HuH-7.5 (cell line): ENCODE results near the gene TNNI2.

ENCODE experiments used
- DNase-seq: peaks from one replicate; pipeline ENCODE4 v3.0.0; 2011; ENCODE audit warnings: low spot score

The TNNI2 gene

DNA sequence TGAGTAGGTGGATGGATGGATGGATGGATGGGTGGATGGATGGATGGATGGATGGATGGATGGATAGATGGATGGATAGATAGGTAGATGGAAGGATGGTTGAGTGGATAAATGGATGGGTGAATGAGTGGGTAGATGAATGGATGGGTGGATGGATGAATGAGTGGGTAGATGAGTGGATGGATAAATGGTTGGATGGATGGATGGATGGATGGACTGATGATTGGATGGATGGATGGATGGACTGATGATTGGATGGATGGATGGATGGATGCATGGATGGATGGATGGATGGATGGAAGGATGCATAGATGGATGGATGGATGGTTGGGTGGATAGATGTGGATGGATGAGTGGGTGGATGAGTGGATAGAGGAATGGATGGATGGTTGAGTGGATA is 17.2 kb upstream of the TNNI2 start:
- no peak for DNase-seq

DNA sequence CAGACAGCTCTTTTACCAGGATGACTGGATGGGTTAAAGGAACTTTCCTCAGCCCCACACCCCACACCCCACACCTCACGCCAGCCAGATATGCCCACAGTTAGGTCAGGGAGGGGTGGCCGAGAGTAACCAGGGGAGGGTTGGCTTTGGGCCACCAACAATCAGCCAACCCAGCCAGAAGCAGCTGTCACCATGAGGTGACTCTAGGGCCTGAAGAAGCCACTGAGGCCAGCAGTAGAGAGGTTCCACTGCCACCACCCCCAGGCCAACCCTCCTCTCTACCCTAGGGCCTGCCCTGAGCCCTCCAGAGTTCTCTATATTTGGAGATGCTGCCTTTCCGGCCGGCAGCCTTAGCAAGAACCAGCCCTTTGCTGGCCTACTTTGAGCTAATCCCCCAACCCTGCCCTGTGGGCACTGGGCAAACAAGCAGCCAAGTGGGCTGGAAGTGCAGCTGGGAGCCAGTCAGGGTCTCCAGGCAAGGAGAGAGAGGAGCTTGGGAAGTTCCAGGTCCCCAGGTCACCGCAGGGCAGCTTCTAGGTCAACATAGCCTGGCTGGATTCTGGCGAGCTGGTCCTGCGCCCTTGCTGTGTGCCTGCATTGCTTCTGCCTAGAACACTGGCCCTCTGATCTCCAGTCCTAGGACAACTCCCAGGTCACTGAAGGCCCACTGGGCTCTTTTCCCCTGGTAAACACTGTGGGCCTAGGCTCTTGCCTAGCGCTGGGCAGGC is 16.0 kb upstream of the TNNI2 start:
- DNase-seq, result no peak

DNA sequence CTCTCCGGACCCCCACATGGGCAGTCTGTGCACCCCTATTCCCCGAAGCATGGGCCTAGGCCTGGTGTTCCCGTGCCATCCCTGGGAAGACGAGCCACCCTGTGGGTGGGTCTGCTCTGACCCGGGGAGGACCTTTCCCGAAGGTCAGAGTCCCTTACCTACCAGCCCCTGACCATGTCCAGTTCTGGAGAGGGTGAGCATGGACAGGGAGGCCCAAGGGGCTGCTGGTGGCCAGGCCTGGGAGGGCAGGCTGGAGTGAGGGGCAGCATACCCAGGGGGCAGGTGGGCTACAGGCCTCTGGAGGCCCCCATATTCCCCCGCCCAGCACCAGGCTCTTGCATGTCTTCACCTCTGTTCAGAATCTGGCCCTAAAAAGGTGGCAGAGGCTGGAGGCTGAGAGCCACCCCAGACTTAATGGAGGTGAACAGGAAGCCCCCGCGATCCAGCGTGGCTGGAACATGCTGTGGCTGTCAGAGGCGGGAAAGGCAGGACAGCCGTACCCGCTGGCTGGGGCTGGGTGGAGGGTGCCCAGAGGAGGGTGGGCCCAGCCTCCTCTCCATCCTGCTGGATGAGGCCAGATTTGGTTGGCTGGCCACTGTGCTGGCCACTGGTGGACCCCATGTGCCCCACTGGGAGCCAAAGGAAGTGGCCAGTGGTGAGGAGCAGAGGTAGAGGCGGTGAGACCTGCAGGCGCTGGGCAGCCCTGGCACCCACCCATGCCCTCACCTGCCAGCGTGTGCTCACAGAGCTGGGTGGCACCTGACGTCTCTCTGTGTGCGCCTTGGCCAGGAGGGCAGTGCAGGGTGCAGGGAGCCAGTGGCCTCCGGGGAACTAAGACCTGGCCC is 15.2 kb upstream of the TNNI2 start:
- no peak for DNase-seq

DNA sequence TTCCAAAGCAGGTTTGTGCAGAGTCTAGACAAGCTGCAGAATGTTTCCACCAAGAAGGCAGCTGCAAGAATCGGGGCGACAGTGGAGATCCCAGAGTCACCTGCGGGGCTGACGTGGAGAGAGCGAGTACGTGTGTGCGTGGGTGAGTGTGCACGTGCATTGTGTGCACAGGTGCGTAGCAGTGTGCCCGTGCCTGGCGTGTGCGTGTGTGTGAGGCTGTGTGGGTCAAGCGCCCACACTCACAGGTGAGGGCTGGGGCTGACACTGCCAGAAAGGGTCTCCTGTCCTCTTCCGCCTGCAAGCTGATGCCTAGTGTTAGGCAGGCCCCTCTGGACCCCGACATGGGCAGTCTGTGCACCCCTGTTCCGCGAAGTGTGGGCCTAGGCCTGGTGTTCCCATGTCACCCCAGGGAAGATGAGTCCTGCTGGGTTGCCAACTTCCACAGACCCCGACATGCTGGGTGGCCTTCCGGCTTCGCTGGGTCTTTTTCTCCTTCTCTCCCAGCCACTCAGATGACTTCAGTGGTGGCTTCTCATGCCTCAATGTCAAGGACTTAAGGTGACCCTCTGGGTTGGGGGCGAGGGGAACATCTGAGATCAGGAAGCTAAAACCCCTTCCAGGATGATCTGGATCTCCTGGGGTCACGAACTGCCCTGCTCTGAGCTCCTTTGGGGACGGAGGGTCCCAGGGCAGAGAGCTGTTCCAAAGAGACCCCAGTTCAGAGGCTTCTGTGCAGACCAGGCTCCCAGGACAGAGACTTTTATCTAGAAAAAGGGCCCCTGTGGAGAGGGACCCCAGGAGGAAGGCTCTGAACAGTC is 14.4 kb upstream of the TNNI2 start:
- no peak for DNase-seq

DNA sequence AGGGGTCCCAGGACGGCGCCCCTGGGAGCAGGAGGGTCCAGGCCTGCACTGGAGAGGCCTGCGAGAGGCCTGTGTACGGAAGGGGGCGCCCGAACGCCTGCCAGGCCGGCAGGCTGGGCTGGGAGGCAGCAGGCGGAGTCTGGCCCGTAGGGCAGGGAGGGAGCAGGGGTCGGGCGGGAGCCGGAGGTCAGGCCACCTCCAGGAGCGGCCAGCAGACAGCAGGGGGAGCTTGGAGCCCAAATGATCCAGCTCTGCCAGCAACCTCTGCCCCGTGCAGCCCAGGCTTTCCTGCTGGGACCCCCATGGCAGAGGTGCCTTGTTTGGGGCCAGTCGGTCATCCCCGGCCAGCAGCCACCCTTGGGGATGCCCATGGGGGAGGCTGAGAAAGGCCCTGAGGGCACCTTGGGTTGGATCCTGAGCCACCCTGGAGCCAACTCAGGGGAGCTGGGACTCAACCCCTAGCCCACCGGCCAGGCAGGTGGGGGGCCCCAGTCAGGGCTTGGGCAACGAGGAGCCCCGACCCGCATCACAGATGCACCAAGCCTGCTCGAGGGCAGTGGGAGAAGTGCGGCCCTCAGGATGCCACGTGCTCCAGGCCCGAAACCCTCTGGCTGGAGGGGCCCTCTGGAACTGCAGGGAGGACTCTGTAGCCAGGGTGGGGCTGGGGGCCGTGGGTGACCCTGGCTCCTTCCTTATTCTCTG is 13.6 kb upstream of the TNNI2 start:
- peak; percentile 95 for DNase-seq

DNA sequence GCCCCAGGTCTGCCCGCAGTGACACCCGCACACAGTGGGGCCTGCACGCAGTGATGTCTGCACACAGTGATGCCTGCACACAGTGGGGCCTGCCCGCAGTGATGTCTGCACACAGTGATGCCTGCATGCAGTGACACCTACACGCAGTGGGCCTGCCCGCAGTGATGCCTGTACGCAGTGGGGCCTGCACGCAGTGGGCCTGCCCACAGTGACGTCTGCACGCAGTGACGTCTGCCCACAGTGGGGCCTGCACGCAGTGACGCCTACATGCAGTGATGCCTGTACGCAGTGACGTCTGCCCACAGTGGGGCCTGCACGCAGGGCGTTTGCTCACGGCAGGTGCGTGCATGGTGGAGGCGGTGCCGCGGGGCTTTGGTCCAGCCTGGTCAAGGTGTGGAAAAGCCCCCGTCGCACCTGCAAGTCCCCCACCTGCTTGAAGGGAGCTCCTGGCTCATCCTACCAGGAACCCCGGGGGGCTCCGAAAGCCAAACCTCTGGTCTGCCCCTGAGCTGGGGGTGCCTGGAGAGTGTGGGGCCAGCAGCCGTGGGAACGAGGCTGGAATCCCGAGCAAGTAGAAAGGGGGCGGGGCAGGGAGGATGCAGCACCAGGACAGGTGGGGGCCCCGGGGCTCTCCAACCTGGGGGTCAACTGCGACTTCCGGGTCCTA is 12.9 kb upstream of the TNNI2 start:
- DNase-seq, result no peak

DNA sequence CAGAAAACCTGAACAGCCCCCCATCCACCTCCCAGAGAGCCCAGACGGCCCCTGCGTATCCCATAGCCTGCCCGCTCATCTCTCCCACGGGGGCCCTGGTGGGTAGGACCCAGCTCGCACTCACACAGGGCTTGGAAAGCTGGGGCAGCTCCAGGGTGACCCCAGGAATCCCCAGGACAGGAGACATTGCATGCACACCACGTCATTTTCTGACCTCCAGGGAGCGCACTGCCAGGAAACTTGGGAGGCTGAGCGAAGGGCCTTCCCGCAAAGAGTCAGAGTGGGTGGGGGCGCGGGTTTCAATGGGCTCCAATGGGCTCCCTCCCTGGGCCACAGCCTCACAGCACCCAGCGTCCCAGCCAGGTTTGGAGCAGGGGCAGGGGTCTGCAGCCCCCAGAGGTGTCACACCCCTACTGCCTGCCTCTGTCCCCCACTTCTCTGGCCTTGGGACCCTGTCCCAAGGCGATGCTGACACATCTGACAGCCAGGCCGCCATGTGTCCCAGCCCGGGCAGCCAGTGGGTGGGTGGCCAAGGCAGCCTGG is 12.2 kb upstream of the TNNI2 start:
- no peak for DNase-seq

DNA sequence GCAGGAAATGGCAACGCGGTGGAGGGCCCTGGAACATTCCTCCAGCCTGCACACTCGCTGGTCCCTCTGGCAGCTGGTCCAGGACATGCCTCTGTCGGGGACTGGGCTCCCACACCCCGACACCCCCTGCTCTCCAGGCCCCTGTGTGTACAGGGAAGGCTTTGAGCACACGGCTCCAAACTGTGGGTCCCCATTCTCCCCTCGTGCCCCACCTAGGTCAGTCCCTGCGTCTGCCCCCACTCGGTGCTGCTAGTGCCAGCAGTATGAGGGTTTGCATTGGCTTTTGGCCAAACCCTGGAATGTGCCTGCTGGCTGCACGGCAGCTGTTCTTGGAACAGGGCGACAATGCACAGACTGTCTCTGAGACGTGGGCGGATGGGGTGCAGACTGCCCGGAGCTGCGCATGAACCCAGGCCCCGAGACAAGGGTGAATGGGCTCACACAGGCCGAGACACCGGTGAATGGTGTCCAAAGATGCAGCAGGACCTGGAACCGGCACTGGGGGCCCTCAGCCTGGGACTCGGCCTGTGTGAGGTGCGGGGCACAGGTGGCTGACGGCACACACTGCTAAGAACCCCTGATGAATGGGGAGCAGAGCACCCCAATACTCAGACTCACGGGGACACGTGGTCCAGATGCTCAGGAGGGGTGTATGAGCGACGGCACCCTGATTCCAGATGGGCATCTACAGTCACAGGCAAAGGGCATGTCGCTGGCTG is 11.5 kb upstream of the TNNI2 start:
- DNase-seq, result no peak

DNA sequence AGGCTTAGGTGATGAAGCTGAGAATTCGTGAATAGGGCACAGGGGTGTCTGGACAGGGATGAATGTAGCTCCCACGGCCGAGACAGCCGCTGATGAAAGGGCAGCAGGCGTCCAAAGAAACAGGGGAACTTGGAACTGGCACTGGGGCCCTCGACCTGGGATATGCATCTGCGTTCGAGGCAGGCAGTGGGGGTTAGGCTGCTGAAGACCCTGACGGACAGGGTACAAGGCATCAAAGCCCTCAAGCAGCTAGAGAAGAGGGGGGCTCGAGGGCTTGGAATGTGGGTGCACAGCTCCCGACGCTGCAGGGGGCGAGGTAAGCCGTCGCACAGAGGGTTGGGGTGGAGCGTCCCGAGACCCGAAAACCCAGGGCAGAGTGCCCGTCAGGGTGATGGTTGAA is 10.8 kb upstream of the TNNI2 start:
- no peak for DNase-seq

DNA sequence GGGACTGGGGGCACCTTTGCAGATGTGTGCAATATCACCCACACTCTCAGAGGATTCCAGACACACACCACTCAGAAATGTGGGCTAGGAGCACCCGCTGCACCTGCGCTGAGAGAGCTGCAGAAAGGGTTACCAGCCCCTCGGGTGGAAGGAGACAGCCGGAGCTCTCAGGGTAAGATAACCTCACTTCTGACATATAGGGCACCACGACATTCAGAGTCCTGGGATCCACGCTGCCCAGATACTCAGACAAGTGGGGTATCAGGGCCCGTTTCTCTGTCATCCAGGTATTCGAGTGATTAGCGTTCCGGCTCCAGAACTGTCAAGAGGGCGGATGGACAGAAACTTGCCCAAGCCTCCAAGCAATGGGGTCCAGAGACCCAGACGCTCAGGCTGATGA is 10.2 kb upstream of the TNNI2 start:
- no peak for DNase-seq

DNA sequence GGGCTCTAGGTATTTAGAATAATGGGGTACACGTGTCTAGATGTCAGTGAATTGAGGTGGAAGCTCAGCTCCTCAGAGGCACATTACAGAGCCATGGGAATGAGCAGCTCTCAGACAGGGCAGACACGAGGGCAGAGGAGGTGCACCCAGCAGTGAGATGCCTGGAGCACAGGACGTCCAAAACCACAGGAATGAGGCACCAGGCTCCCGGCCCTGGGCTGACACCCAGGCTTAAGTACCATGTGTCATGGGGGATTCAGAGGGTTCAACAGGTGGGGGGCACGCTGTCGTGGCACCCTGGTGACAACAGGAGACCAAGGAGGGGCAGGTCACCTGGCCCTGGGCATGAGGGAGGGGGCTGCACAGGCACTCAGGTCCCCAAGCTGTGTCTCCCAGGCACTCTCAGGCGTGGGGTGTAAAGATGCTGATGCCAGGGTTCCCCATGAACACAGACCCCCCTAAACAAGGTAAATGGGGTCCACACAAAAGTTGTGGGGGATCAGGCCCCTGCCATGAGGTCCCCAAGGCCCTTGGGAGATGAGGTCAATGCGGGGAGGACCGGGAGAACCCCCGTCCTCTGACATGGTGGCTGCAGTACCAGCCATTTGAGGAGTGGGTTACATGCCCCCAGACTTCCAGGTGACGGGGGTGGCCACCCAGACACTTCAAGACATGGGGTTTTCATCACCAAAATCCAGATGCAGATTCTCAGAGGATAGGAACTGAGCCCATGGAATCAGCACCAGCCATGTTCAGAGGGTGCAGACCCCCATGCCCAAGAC is 9.6 kb upstream of the TNNI2 start:
- no peak for DNase-seq

DNA sequence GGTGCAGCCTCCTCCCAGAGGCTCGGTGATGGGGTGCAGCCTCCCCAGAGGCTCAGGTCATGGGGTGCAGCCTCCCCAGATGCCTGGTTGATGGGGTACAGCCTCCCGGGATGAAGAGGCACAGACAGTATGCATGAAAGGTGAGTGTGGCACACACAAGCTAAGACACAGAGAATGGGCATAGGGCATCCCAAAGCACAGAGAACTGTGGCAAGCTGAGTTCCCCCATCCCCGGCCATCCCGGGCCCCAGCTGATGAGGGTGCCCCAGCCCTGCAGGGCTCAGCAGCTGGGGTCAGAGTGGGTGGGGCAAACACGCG is 8.8 kb upstream of the TNNI2 start:
- no peak for DNase-seq

DNA sequence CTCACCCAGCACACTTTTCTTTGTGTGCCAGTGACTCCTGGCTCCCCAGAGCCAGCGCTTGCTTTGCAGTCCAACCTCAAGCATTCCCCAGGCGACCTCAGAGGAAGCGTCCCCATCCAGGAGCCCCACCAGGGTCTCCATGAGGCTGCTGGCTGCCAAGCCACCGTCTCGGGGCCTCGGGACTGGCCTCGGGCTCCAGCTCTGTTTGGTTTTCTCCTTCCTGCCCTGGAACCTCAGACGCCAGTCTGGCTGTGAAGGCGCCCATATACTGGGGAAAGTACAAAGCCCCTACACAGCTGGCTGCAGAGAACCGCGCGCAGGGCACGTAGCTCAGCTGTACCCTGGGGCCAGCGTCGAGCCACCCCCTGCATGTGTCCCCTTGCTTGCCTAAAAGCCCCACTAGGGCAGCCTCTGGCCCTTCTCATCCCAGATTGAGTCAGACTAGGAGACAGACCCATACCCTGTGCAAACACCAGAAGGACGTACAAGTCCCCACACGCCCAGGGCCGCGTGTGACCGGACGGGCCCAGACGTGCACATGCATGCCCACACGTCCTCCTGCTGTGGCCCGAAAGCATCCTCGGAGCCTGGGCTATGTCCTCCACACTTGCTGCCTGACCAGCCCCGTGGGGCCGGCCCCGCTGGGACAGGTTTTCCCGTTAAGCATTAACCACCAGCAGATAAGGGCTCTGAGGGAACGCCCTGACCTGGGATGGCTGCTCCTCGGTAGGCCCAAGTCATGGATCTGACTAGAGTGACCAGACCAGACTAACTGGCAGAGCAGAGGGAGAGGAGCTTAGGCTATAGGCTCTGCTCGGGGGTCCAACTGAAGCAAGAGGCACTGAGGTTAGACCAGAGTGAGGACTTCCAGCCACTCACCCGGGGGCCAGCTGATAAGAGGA is 8.2 kb upstream of the TNNI2 start:
- DNase-seq, result peak; percentile 96

DNA sequence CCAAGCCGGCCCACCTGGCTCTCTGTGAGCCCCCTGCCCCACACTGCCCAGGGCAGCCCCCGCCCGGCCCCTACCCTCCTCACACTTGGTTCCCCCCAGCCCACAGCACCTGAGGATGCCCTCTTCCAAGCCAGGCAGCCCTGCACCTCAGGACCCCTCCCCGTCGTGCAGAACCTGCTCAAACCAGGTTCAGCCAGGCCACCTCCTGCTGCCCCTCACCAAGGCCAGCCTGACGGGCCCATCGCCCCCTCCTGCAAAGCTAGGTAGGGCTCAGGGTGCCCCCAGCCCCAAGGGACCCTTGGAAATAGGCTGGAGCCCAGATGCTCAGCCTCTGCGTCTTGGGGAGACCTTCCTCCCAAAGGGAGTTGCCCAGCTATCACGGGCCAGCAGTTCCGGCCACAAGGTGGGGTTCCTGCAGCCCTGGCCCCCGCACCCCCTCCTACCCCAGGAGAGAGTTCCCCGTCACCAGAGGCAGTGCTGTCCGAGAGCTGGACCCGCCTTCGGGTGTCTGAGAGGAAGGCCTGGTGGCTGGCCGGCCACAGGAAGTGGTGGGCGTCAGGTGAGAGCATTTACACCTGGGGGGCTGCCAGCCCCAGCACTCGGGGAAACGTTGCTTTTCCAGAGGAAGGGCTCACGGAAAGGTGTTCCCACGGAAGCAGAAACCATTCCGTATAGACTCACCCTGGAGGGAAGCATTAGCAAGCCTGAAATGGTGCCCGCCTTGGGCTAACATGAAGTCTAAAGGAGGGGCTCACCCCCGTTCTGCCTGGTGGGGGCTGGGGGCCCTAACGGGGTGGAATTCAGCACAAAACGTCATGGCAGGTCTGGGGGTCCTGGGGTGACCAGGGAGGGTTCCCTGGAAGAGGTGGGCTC is 7.2 kb upstream of the TNNI2 start:
- no peak for DNase-seq

DNA sequence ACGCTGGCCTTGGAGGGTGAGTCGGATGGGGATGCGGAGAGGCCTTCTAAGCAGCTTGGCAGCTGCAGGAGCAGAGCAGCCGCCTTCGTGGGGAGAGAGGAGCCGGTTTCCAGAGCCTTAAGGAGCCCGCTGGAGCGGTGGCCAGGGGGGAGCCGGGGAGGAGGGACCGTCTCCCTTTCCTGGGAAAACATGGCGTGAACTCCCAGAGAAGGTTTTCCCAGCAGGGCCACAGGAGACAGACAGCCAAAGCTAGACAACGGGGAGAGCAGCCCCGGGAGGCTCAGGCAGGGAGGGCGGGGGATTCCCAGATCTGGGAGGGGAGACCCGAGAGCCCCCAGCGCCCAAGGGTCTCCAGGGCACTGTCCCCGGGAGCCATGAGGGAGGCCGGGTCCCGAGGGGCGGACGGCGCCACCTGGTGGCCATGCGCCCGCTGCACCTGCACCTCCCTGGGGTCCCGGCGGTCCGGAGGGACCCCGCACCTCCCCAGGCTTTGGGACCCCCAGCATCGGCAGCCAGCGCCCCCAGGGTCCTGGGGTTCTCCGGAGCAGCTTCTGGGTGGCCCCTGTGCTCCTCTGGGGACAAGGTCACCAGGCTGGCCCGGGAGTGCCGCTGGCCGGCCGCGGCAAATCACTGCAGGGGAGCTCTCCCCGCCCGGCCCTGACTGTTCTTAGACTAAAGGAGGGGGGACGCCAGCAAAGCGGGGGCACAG is 6.4 kb upstream of the TNNI2 start:
- DNase-seq, result peak; percentile 90

DNA sequence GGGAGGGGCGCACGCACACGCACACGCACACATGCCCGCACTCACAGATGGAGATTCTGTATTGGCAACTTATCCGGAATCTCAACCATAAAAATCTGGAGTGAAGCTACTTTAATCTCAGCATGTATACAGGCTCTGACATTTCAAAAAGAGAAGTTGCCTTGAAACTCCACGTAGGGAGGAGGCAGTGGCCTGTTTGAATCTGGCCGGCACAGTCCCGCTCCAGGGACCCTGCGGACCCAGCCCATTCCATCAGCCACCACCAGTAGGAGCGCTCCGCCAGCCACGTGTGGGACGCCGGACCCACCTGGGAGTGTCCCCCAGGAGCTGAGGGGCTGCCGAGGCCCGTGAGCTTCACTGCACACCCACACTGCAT is 5.9 kb upstream of the TNNI2 start:
- DNase-seq, result no peak

DNA sequence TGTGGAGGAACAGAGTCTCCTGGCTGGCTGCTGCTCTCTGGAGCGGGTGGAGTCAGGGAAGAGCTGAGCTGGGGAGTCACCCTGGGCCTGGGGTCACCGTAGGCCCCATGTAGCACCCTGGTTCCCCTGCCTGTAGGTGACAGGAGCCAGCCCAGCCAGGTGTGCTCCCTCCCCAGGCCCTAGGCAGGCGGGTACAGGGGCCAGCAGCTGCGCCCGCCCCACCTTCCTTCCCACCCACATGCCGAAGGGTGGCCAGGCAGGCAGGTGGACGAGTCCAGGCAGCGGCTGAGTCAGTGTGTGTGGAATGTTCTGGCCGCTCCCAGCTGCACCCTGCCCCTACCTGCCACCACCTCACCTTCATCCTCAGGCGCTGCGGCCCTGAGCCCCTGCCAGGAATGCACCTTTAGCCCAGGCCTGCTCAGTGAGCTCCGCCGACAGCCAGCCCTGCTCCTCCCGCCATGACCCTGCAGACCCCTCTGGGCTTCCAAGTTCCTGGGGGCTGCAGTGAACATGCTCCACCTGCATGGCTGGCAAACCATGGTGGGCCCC is 4.6 kb upstream of the TNNI2 start:
- no peak for DNase-seq
